Body of pancreas (tissue), 4 donors: ENCODE measurements around the gene SCYGR4.

ENCODE experiments used
- POLR2A ChIP-seq, 3 donors: fragments of 450-650 bp; IDR thresholded peaks; one replicate each; pipeline ENCODE4 v1.6.1; 2016; ENCODE audit warnings: antibody characterized with exemption in 3 of 3, mild to moderate bottlenecking in 2 of 3
- TF ChIP-seq, protein P1 (sequence below), 7 experiments: fragments of 450-650 bp in 4 of 7; fragments of 200-600 bp in 3 of 7; sonication (generic) in 3 of 7; IDR thresholded peaks; one replicate each; pipeline ENCODE4 v1.5.1; 2016 to 2019; ENCODE audit warnings: antibody characterized with exemption in 7 of 7

DNA sequence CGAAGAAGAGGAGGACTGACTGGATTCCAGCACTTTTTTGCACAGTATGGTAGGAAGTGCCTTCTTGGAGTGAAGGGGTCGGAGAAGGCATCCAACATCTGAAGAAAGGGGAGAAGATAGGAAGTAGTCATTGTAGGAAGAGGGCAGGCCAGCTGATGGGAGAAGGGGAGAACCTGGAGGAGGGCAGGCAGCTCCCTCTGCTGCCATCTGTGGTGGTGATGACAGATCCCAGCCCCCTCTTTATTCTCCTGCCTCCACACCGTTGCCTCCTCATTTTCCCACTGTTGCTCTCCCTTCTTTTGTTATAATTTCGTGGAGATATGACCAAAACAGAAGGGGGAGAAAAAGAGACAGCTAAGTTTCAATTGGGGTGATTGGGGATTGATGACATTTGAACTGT, 21.5 kb upstream of the SCYGR4 start:
- TF ChIP-seq, protein P1, sequence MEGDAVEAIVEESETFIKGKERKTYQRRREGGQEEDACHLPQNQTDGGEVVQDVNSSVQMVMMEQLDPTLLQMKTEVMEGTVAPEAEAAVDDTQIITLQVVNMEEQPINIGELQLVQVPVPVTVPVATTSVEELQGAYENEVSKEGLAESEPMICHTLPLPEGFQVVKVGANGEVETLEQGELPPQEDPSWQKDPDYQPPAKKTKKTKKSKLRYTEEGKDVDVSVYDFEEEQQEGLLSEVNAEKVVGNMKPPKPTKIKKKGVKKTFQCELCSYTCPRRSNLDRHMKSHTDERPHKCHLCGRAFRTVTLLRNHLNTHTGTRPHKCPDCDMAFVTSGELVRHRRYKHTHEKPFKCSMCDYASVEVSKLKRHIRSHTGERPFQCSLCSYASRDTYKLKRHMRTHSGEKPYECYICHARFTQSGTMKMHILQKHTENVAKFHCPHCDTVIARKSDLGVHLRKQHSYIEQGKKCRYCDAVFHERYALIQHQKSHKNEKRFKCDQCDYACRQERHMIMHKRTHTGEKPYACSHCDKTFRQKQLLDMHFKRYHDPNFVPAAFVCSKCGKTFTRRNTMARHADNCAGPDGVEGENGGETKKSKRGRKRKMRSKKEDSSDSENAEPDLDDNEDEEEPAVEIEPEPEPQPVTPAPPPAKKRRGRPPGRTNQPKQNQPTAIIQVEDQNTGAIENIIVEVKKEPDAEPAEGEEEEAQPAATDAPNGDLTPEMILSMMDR (IDR thresholded peaks at IDR 0.05) = no peak
- no peak for TF ChIP-seq POLR2A (IDR thresholded peaks at IDR 0.05)
